IPS-20b (cell line): ENCODE data around the gene KISS1.

Source experiments
- H3K27ac ChIP-seq: one replicate; pipeline ENCODE4 v1.5.1; 2013; ENCODE audit warnings: low read length
- H3K27me3 ChIP-seq: 2 replicates; pipeline ENCODE4 v1.6.1; 2013; ENCODE audit warnings: mild to moderate bottlenecking, low read length, inconsistent platforms; ENCODE audit not compliant: insufficient read depth
- H3K36me3 ChIP-seq: 2 replicates; pipeline ENCODE4 v1.6.1; 2013; ENCODE audit warnings: low read depth, mild to moderate bottlenecking, inconsistent platforms, low read length, moderate library complexity; ENCODE audit not compliant: insufficient read depth
- H3K4me1 ChIP-seq: 2 replicates; pipeline ENCODE4 v1.6.1; 2013; ENCODE audit warnings: mild to moderate bottlenecking, control low read depth, inconsistent platforms, low read length, moderate library complexity; ENCODE audit not compliant: insufficient read depth
- H3K4me3 ChIP-seq: 2 replicates; pipeline ENCODE4 v1.5.1; 2013; ENCODE audit warnings: mild to moderate bottlenecking, low read length, inconsistent platforms
- H3K9ac ChIP-seq: 2 replicates; pipeline ENCODE4 v1.6.1; 2013; ENCODE audit warnings: low read depth, mild to moderate bottlenecking, inconsistent platforms, low read length, moderate library complexity
- H3K9me3 ChIP-seq: 2 replicates; pipeline ENCODE4 v1.6.1; 2013; ENCODE audit warnings: mild to moderate bottlenecking, low read depth, low read length, inconsistent platforms; ENCODE audit not compliant: insufficient read depth

The KISS1 gene

DNA sequence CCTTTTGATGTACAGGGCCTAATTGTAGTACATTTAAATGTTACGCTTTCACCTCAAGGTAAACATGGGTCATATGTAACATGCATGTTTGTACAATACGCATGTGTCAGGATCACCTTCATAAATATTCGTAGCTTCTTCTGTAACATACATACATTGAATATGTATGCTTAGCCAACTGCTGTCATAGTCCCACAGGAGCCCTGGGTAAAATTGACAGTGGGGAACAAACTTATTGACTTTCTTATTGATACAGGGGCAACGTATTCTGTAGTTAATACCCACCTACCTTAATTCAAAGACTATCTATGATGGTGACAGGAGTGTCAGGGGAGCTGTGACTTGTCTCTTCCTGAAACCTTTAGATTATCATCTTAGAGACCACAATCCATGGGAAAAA lies 26.4 kb downstream of the KISS1 start:
- no peaks in the 10 kb centered on the region for H3K36me3 ChIP-seq
- H3K27me3 ChIP-seq: peaks cover 4% of the 10 kb centered on the region; the same call in 1 of the 2 replicates
- H3K27ac ChIP-seq: no peak overlapping the region
- H3K4me1 ChIP-seq: no peaks in the 10 kb centered on the region
- no peak overlapping the region for H3K4me3 ChIP-seq
- no peak overlapping the region for H3K9ac ChIP-seq
- peaks cover 26% of the 10 kb centered on the region for H3K9me3 ChIP-seq

DNA sequence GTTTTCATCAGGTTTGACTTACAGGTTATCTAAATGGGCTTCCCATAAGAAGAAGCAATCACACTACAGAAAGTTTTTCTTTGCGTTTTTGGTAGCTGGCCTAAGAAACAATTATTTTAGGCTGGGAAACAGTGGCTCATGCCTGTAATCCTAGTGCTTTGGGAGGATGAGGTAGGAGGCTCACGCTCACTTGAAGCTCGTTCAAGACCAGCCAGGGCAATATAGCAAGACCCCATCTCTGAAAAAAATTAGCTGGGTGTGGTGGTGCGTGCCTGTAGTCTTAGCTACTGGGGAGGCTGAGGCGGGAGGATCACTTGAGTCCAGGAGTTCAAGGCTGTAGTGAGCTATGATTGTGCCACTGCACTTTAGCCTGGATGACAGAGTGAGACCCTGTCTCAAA lies 28.6 kb downstream of the KISS1 start:
- Histone ChIP-seq H3K36me3 (no peaks in the 10 kb centered on the region), H3K27ac (no peak overlapping the region), H3K4me3 (no peak overlapping the region), H3K9me3 (peaks cover 26% of the 10 kb centered on the region), H3K4me1 (no peaks in the 10 kb centered on the region), H3K27me3 (no peaks in the 10 kb centered on the region), H3K9ac (no peak overlapping the region)

DNA sequence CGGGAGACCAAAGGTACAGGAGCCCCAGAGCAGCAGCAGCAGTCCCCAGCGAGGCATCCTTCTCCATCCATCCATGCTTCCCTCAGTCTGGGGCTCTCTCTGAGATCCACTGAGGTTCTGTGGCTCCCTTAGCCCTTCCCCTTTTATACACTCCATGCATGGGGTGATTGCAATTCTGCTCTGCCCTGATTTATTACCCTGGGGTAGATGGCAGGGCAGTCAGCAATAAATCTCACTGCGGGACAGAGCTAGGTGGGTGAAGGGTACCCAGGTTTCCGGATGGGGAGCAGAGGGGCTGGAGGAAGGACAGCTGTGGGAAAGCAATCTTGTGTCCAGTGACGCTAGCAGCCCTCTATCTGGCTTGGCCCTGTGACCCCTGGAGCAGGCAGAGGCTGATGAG lies 30.1 kb downstream of the KISS1 start, which contains the start of gene REN:
Gene REN (minus strand): TSS at position 119 of the 400 bp plus-strand sequence. CDS start 44 bp downstream, at position 75.
- Histone ChIP-seq H3K9me3 (peaks cover 26% of the 10 kb centered on the region), H3K9ac (no peak within 1 kb of the TSS), H3K36me3 (no peaks in the 10 kb centered on the region), H3K4me3 (no peak within 1 kb of the TSS), H3K27ac (no peak within 1 kb of the TSS), H3K27me3 (no peaks in the 10 kb centered on the region), H3K4me1 (no peaks in the 10 kb centered on the region)

DNA sequence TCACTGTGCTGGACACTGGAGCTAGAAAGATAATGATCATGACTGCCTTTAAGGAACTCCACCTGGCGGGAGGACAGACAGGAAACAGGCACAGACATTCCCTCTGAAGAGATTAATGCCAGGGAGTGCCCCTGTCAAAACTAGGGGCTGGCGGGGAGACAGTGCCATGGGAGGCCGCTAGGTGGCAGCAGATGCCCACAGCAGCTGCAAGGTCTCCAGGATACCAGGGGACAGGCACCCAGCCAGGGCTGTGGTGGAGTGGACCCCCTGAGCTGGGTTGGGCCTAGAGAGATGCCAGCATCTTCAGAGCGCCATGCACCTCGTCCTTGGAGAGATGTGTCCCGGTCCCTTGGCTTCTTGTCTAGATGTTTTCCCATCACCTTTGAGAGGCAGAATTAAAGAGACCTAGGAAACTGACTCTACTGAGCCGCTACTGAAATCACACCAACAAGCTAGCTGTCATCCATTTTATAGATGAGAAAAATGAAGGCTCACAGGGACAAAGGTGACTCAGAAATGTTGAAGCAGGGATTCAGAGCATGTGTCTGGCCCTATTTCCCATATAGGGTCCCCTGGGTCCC lies 33.7 kb downstream of the KISS1 start:
- no peak overlapping the region for H3K9ac ChIP-seq
- H3K9me3 ChIP-seq: no peaks in the 10 kb centered on the region; the same call in 1 of the 2 replicates
- 0 out of 2 replicates have a peak, but pooled peaks cover 10% of the 10 kb centered on the region for H3K27me3 ChIP-seq
- H3K4me1 ChIP-seq: no peaks in the 10 kb centered on the region
- no peak overlapping the region for H3K27ac ChIP-seq
- H3K36me3 ChIP-seq: no peaks in the 10 kb centered on the region
- H3K4me3 ChIP-seq: no peak overlapping the region

DNA sequence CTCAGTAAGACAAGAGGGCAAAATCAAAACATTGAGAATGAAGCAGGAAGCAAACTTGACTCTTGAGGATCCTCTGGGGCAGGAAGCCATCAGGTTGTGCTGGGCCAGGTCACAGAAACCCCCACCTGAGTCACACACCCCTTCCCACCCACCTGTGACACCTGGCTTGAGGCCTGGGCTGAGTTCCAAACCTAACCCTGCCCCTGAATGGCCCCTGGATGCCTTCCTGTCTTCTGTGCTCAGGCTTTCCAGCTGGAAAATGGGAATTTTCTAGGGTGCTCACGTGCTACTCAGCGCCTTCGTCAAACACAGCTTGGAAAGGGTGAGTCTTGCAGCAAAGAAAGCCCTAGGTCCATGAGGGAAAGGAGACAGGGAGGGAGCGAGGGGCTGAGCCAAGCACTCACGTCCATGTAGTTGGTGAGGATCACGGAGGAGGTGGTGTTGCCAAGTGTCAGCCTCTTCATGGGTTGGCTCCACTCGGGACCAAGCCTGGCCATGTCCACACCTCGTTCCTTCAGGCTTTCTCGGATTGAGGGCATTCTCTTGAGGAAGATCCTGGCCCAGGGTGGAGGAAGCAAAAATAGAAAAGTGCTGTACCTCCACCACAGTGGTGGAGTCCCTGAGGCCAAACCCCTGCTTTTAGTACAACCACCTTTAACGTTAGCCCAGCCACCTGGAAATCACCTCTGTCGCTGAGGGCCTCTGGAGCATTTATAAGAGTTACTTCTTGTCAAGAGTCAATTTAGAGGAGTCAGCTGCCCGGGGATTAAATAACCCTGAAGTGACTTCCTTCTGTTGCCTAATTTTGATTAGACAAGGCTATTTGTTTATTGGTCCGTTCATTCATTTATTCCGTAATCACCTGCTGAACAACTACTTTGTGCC lies 34.4 kb downstream of the KISS1 start:
- Histone ChIP-seq H3K9me3 (no peaks in the 10 kb centered on the region), H3K36me3 (no peaks in the 10 kb centered on the region), H3K27me3 (peaks cover 10% of the 10 kb centered on the region; the same call in 1 of the 2 replicates), H3K4me3 (no peak overlapping the region), H3K4me1 (no peaks in the 10 kb centered on the region), H3K9ac (no peak overlapping the region), H3K27ac (no peak overlapping the region)

DNA sequence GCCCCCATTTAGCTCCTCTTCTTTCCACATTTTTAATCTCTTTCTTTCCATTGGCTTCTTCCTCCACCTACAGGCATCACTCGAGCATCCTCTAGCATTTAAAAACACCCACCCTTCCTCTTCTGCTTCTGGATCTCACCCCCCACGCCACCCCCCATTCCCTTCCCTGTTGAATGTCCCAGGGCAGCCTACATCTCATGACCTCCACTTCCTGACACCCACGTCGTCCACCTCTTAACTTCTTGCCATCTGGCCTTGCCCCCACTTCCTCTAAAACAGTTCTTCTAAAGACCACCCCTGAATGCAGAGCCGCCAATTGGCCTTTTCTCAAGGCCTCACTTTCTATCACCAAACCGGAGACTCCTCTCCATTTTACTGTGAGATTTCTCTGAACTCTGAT lies 38.3 kb downstream of the KISS1 start:
- H3K27me3 ChIP-seq: peaks cover 18% of the 10 kb centered on the region
- H3K36me3 ChIP-seq: no peaks in the 10 kb centered on the region
- no peak overlapping the region for H3K9ac ChIP-seq
- no peaks in the 10 kb centered on the region for H3K9me3 ChIP-seq
- H3K4me1 ChIP-seq: no peaks in the 10 kb centered on the region
- H3K27ac ChIP-seq: no peak overlapping the region
- no peak overlapping the region for H3K4me3 ChIP-seq

DNA sequence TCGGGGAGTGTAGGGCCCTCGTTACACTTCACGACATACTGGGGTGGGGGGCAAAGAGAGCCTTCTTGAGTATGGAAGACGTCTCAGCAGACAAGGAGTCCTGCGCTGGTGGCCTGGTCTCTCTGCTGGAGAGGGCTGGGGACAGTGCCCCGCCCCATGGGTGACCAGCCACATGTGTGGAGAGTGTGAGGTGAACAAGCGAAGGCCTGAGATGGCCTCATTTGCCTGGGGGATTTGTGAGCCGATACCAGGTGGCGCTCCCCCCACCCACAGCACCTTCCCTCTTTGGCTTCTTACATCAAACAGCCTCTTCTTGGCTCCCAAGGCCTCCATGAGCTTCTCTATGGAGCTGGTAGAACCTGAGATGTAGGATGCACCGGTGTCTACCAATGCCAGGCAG lies 40.4 kb downstream of the KISS1 start:
- no peaks in the 10 kb centered on the region for H3K4me1 ChIP-seq
- no peak overlapping the region for H3K4me3 ChIP-seq
- H3K9me3 ChIP-seq: no peaks in the 10 kb centered on the region
- H3K27me3 ChIP-seq: peaks cover 32% of the 10 kb centered on the region
- no peak overlapping the region for H3K9ac ChIP-seq
- no peaks in the 10 kb centered on the region for H3K36me3 ChIP-seq
- no peak overlapping the region for H3K27ac ChIP-seq

DNA sequence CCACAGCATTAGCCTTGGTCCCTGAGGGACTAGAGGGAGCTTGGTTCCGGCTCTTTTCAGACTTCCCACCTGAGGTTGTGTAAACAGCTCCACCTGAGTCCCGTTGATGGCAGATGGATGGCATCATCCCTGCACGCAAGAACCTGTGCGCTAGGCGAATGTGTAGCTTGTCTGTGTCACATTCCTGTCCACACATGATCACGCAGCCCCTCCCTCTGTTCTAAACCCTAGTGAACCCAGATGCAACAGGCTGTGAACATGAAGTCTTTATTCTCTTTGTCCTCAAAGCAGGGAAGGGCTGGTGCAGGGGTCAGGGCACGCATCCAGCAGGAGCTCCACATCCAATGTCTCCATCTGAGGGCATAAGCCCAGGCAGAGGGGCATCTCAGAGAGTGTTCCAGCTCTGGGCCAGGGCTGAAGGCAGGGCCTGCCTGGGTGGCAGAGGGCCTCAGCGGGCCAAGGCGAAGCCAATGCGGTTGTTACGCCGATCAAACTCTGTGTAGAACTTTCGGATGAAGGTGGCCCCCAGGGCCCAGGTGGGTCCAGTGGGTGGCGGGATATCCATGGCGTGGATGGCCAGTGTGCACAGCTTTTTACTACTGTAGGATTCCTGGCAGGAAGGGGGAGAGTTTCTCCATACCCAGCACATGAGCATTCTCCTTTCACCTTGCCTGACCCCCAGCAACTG lies 41.6 kb downstream of the KISS1 start:
- H3K9ac ChIP-seq: no peak overlapping the region
- H3K4me3 ChIP-seq: no peak overlapping the region
- H3K4me1 ChIP-seq: no peaks in the 10 kb centered on the region
- no peaks in the 10 kb centered on the region for H3K9me3 ChIP-seq
- H3K36me3 ChIP-seq: no peaks in the 10 kb centered on the region
- H3K27ac ChIP-seq: no peak overlapping the region
- peaks cover 34% of the 10 kb centered on the region for H3K27me3 ChIP-seq

DNA sequence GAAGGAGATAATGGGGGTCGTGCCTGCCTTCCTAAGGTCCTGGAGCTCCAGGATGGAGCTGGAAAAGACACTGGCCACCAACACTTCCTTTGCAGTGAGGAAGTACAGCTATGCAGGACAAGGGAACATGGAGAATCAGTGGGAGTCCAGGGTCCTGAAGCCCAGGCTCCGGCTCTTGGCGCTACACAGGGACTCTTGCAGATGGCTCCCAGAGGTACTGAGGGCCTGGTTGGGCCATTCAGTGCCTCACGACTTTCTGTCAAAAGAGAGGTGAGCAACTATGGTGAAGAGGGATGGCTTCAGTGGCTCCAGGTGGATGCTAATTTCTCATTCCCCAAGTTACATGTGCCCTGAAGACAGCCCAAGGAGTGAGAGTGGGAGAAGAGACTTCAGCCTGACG lies 42.6 kb downstream of the KISS1 start:
- H3K27ac ChIP-seq: no peak overlapping the region
- no peaks in the 10 kb centered on the region for H3K36me3 ChIP-seq
- H3K9ac ChIP-seq: no peak overlapping the region
- no peak overlapping the region for H3K4me3 ChIP-seq
- H3K4me1 ChIP-seq: peaks cover 2% of the 10 kb centered on the region
- H3K27me3 ChIP-seq: peaks cover 39% of the 10 kb centered on the region
- no peaks in the 10 kb centered on the region for H3K9me3 ChIP-seq

DNA sequence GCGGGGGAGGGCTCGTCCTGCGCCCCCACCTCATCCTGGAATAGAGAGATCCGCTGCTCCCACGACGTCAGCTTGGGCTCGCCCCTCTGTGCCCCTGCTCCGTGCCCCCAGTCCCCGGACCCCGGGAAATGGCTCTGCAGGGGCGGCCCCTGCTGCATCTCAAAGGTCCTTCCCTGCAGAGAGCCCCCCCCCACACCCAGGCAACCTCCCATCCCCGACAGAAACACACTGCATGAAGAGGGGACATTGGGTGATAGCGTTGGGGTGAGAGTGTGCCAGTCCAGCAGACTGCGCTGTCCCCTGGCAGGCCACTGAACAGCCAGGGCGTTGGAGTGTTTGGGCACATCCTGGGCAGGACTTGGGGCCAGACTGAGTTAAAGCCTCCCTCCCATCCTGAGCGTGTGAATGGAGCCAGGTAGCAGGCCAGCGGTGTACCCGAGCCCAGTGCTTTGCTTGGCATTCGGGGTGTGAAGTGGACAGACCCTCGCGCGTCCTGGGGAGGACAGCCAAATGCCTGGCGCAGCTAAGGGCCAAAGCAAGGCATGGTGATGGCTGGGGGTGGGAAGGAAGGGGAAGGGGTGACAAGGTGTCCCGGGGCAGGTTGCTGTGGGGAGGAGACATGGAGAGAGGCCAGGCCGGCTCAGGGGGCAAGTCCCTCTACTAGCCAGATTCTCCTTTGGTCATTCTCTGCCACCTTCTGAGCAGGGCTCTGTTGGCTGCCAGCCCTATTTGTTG lies 43.8 kb downstream of the KISS1 start:
- peaks cover 14% of the 10 kb centered on the region for H3K4me1 ChIP-seq
- no peaks in the 10 kb centered on the region for H3K9me3 ChIP-seq
- peak overlapping the region; percentile 55; the same call in 1 of the 2 replicates for H3K9ac ChIP-seq
- H3K27ac ChIP-seq: no peak overlapping the region
- H3K4me3 ChIP-seq: peak overlapping the region; percentile 55
- no peaks in the 10 kb centered on the region for H3K36me3 ChIP-seq
- peaks cover 39% of the 10 kb centered on the region for H3K27me3 ChIP-seq

DNA sequence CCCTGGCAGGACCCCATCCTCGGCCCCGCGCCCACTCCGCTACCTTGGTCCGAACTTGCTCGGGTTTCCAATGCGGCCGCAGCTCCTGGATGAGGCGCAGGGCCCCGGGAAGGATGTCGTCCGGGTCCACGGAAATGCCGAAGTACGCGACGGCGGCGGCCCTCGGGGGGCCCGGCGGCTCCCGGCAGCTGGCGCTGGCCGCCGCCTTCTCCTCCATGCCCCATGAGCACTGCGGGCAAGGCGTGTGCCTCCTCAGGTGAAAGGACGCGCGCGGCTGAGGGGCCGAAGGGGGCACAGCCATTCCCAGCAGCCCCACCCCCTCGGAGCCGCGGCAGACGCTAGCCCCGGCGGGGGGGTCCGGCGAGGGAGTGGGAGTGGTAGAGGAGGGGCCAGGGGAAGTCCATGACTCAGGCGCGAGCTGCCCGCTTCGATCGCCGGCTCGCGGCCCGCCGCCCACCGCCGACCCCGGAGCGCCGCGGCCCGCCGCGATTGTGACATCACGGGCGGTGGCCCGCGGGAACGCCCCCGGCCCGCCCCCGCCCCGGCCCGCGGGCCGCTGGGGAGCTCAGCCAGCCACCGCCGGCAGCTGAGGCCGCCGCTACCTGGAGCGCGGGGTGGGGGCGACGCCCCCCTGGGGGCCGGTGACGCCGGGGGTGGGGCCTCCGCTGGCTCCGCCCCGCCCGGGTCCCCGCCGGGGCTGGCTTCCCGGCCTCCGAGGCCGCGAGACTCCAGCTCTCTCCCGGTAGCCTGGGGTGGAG lies 44.6 kb downstream of the KISS1 start, which contains the start of gene ETNK2:
Gene ETNK2 (minus strand): TSS at position 493 of the 758 bp plus-strand sequence. CDS start 192 bp downstream, at position 301.
- Histone ChIP-seq H3K36me3 (no peaks in the 10 kb centered on the region), H3K27me3 (peaks cover 39% of the 10 kb centered on the region), H3K4me1 (peaks cover 19% of the 10 kb centered on the region), H3K4me3 (peak within 1 kb of the TSS; percentile 75), H3K27ac (no peak within 1 kb of the TSS), H3K9me3 (no peaks in the 10 kb centered on the region), H3K9ac (peak within 1 kb of the TSS; percentile 55; the same call in 1 of the 2 replicates)
